ENCODE measurements around the gene GTF2F2. TPM values are rescaled to one million over a fixed set of nuclear protein-coding genes. Genes with fewer than 3 reads are reported as not detected.

GTF2F2 gene
- total RNA-seq, 4 donors from 2014 or later: 9.4 to 23.3 (median 19.6) TPM

DNA sequence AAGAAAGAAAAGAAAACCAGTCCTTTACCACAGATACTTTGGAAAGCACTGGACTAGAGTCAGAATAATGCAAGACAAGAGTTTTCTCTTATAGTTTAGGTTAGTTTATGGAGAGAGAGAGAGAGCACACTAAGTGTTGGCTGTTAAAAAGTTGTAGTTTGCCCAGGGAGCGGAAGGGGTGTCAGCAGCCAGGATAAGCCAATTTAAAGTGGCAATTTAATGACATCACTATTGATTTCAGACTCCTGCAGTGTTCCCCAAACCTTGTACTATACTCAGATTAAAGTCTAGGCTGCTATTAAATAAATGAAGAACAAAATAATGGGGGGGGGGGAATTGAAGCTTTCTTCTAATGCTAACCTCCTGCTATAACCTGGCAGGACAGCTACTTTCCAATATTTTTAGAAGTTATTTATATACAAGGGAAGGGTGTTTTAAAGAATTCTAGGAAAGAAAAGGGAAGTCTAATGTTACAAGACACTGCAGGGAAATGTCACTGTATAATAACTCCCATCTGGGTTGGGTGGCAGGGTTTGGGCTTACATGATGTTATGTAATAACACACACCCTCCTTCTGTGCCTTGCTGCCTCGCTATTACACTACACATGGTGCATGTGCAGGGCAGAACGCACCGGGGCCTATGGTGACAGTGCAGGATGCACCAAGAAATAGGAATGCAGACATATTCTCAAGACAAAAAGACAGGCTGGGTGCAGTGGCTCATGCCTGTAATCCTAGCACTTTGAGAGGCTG lies 200.7 kb downstream of the GTF2F2 start:
- Histone ChIP-seq H3K36me3 (no peaks in the 10 kb centered on the region), H3K27me3 (no peaks in the 10 kb centered on the region), H3K9me3 (no peaks in the 10 kb centered on the region), H3K4me1 (peaks cover 0 to 9% (median 7%) of the 10 kb centered on the region in 3 donors), H3K4me3 (no peak overlapping the region), H3K27ac (no peak overlapping the region)
- intact Hi-C loops (cut with DNase I): no loop called here
- no peak for TF ChIP-seq POLR2A (IDR thresholded peaks at IDR 0.05)
- TF ChIP-seq, protein P1, sequence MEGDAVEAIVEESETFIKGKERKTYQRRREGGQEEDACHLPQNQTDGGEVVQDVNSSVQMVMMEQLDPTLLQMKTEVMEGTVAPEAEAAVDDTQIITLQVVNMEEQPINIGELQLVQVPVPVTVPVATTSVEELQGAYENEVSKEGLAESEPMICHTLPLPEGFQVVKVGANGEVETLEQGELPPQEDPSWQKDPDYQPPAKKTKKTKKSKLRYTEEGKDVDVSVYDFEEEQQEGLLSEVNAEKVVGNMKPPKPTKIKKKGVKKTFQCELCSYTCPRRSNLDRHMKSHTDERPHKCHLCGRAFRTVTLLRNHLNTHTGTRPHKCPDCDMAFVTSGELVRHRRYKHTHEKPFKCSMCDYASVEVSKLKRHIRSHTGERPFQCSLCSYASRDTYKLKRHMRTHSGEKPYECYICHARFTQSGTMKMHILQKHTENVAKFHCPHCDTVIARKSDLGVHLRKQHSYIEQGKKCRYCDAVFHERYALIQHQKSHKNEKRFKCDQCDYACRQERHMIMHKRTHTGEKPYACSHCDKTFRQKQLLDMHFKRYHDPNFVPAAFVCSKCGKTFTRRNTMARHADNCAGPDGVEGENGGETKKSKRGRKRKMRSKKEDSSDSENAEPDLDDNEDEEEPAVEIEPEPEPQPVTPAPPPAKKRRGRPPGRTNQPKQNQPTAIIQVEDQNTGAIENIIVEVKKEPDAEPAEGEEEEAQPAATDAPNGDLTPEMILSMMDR (IDR thresholded peaks at IDR 0.05): no peak
- no peak for DNase-seq
- 48 to 67% methylated on average over 4 of the region's 4 CpGs for WGBS, 2 donors

- H3K36me3 ChIP-seq: no peaks in the 10 kb centered on the region
- H3K4me3 ChIP-seq: no peak overlapping the region
- intact Hi-C loops (cut with DNase I): no loop called here
- H3K9me3 ChIP-seq: no peaks in the 10 kb centered on the region
- peak overlapping the region; percentile 22 to 61 (median 29) for H3K27ac ChIP-seq
- H3K4me1 ChIP-seq: peaks cover 0 to 41% (median 22%) of the 10 kb centered on the region in 3 donors
- TF ChIP-seq, protein P1 (IDR thresholded peaks at IDR 0.05): no peak
- TF ChIP-seq POLR2A (IDR thresholded peaks at IDR 0.05): no peak
- WGBS, 2 donors: 38 to 49% methylated on average over 3 to 4 of the region's 4 CpGs
- DNase-seq: no peak
- no peaks in the 10 kb centered on the region for H3K27me3 ChIP-seq
Observed at GRCh38 chr13:45325806-45326205, 205.5 kb downstream of the GTF2F2 start.

- H3K4me1 ChIP-seq: peaks cover 0 to 57% (median 26%) of the 10 kb centered on the region in 3 donors
- intact Hi-C loops (cut with DNase I): no loop called here
- peak overlapping the region in 1 of 4 donors; percentile 21 for H3K27ac ChIP-seq
- H3K27me3 ChIP-seq: no peaks in the 10 kb centered on the region
- no peak overlapping the region for H3K4me3 ChIP-seq
- no peak for TF ChIP-seq POLR2A (IDR thresholded peaks at IDR 0.05)
- TF ChIP-seq, protein P1 (IDR thresholded peaks at IDR 0.05): no peak
- no peaks in the 10 kb centered on the region for H3K36me3 ChIP-seq
- DNase-seq: no peak
- WGBS, 2 donors: 51 to 75% methylated on average over 8 to 9 of the region's 9 CpGs
- no peaks in the 10 kb centered on the region for H3K9me3 ChIP-seq
Observed at GRCh38 chr13:45327253-45327955, 207.1 kb downstream of the GTF2F2 start.

- Histone ChIP-seq H3K36me3 (no peaks in the 10 kb centered on the region), H3K27ac (peak overlapping the region in 2 of 4 donors; percentile 34 to 66), H3K9me3 (no peaks in the 10 kb centered on the region), H3K4me1 (peaks cover 0 to 70% (median 26%) of the 10 kb centered on the region in 3 donors), H3K4me3 (no peak overlapping the region), H3K27me3 (no peaks in the 10 kb centered on the region)
- no peak for TF ChIP-seq POLR2A (IDR thresholded peaks at IDR 0.05)
- TF ChIP-seq, protein P1 (IDR thresholded peaks at IDR 0.05): no peak
- DNase-seq: no peak
- WGBS, 2 donors: 37% methylated on average over 3 of the region's 3 CpGs
- intact Hi-C loops (cut with DNase I): no loop called here
Observed at GRCh38 chr13:45328661-45329111, 208.4 kb downstream of the GTF2F2 start.

GRCh38 chr13:45331123-45331619 lies 210.9 kb downstream of the GTF2F2 start:
- no peaks in the 10 kb centered on the region for H3K9me3 ChIP-seq
- 45 to 47% methylated on average over 1 of the region's 1 CpG for WGBS, 2 donors
- H3K27me3 ChIP-seq: no peaks in the 10 kb centered on the region
- TF ChIP-seq, protein P1 (IDR thresholded peaks at IDR 0.05): no peak
- TF ChIP-seq POLR2A (IDR thresholded peaks at IDR 0.05): no peak
- peak overlapping the region in 2 of 4 donors; percentile 1 to 7 for H3K27ac ChIP-seq
- intact Hi-C loops (cut with DNase I): no loop called here
- H3K4me3 ChIP-seq: no peak overlapping the region
- H3K4me1 ChIP-seq: peaks cover 0 to 87% (median 23%) of the 10 kb centered on the region in 3 donors
- DNase-seq: no peak
- peaks cover 0 to 22% (median 4%) of the 10 kb centered on the region in 3 donors for H3K36me3 ChIP-seq
